H1 (cell line): ENCODE data around the gene CTNNBL1. TPM values are rescaled to one million over a fixed set of nuclear protein-coding genes. Genes with fewer than 3 reads are reported as not detected.

Experiments
- polyA plus RNA-seq, 7 experiments: library from polyadenylated mRNA; depleted of rRNA in 3 of 7; stranded (reverse) in 5 of 7; unstranded in 2 of 7; fragments of >200 nt in 5 of 7; fragments of 200-250 nt in 2 of 7; gene quantifications; 1 replicate in 5 of 7; 2 replicates in 1 of 7; 4 replicates in 1 of 7; pipeline versions ENCODE4 v1.2.1 to v1.2.3, GENCODE V29; 2011 to 2013; ENCODE audit warnings: missing spikeins in 2 of 7, mixed read lengths in 2 of 7
- total RNA-seq: library from RNA; stranded (reverse); fragmentation: NEBNext Ultra II Directional; extraction: Animal tissue kit (Norgen Biotek cat#: 25700); gene quantifications from 2 replicates; pipeline ENCODE4 v1.2.1, GENCODE V29; 2021
- TF ChIP-seq, protein P1 (sequence below): fragments of 300-600 bp; sonication (generic); IDR thresholded peaks from 2 replicates; pipeline ENCODE4 v1.7.1; 2012; ENCODE audit warnings: low read length, moderate library complexity, mild to moderate bottlenecking, inconsistent platforms; ENCODE audit not compliant: insufficient replicate concordance

The CTNNBL1 gene
- total and polyA plus RNA-seq, 2 of the 8 experiments (the other 6 are each of a cell fraction or from before 2014, with no cell fraction given): 19.6 to 81.6 TPM

DNA sequence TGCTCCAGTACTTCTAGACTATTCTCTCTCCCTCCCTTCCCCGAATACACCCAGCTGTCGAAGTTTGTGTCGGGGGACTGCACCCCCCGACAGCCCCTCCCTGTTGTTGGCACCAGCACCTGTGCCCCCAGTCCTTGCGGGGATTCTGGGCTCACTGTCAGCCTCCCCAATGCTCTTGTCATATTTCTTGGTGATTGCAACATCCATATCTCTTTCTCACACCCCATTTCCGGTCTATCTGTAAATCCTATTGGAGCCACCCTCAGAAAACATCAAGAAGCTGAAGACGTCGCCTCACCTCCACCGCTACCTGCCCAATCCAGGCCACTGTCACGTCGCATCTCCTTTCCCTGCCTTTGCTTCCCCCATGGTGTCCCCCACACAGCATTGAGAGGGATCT is 176.5 kb downstream of the CTNNBL1 start (continued):
- TF ChIP-seq, protein P1, sequence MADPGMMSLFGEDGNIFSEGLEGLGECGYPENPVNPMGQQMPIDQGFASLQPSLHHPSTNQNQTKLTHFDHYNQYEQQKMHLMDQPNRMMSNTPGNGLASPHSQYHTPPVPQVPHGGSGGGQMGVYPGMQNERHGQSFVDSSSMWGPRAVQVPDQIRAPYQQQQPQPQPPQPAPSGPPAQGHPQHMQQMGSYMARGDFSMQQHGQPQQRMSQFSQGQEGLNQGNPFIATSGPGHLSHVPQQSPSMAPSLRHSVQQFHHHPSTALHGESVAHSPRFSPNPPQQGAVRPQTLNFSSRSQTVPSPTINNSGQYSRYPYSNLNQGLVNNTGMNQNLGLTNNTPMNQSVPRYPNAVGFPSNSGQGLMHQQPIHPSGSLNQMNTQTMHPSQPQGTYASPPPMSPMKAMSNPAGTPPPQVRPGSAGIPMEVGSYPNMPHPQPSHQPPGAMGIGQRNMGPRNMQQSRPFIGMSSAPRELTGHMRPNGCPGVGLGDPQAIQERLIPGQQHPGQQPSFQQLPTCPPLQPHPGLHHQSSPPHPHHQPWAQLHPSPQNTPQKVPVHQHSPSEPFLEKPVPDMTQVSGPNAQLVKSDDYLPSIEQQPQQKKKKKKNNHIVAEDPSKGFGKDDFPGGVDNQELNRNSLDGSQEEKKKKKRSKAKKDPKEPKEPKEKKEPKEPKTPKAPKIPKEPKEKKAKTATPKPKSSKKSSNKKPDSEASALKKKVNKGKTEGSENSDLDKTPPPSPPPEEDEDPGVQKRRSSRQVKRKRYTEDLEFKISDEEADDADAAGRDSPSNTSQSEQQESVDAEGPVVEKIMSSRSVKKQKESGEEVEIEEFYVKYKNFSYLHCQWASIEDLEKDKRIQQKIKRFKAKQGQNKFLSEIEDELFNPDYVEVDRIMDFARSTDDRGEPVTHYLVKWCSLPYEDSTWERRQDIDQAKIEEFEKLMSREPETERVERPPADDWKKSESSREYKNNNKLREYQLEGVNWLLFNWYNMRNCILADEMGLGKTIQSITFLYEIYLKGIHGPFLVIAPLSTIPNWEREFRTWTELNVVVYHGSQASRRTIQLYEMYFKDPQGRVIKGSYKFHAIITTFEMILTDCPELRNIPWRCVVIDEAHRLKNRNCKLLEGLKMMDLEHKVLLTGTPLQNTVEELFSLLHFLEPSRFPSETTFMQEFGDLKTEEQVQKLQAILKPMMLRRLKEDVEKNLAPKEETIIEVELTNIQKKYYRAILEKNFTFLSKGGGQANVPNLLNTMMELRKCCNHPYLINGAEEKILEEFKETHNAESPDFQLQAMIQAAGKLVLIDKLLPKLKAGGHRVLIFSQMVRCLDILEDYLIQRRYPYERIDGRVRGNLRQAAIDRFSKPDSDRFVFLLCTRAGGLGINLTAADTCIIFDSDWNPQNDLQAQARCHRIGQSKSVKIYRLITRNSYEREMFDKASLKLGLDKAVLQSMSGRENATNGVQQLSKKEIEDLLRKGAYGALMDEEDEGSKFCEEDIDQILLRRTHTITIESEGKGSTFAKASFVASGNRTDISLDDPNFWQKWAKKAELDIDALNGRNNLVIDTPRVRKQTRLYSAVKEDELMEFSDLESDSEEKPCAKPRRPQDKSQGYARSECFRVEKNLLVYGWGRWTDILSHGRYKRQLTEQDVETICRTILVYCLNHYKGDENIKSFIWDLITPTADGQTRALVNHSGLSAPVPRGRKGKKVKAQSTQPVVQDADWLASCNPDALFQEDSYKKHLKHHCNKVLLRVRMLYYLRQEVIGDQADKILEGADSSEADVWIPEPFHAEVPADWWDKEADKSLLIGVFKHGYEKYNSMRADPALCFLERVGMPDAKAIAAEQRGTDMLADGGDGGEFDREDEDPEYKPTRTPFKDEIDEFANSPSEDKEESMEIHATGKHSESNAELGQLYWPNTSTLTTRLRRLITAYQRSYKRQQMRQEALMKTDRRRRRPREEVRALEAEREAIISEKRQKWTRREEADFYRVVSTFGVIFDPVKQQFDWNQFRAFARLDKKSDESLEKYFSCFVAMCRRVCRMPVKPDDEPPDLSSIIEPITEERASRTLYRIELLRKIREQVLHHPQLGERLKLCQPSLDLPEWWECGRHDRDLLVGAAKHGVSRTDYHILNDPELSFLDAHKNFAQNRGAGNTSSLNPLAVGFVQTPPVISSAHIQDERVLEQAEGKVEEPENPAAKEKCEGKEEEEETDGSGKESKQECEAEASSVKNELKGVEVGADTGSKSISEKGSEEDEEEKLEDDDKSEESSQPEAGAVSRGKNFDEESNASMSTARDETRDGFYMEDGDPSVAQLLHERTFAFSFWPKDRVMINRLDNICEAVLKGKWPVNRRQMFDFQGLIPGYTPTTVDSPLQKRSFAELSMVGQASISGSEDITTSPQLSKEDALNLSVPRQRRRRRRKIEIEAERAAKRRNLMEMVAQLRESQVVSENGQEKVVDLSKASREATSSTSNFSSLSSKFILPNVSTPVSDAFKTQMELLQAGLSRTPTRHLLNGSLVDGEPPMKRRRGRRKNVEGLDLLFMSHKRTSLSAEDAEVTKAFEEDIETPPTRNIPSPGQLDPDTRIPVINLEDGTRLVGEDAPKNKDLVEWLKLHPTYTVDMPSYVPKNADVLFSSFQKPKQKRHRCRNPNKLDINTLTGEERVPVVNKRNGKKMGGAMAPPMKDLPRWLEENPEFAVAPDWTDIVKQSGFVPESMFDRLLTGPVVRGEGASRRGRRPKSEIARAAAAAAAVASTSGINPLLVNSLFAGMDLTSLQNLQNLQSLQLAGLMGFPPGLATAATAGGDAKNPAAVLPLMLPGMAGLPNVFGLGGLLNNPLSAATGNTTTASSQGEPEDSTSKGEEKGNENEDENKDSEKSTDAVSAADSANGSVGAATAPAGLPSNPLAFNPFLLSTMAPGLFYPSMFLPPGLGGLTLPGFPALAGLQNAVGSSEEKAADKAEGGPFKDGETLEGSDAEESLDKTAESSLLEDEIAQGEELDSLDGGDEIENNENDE: no peak
